ENCODE data around the gene BCL3. TPM values are rescaled to one million over a fixed set of nuclear protein-coding genes. Genes with fewer than 3 reads are reported as not detected.

BCL3 gene
- polyA plus RNA-seq, 1 donor (not counting 4 experiments of a cell fraction or from before 2014, with no cell fraction given): 1.1 TPM

DNA sequence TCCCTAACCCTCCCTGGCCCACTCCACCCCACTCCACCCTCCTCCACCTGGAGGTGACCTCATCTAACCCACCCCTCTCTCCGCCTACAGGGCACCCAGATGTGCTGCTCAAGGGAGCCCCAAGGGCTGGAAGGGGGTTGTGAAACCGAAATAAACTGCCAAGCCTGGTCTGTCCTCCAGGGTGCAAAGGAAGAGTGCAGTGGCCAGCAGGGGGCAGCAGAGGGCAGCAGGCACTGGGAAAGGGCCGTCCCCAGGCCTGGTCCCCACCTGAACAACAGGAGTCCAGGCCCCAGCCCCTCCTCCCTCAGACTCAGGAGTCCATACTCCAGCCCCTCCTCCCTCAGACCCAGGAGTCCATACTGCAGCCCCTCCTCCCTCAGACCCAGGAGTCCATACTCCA lies 52.0 kb downstream of the BCL3 start:
- H3K9me3 ChIP-seq (ENCODE audit: control insufficient read depth, low read depth, low read length): no peaks in the 10 kb centered on the region
- no peak overlapping the region for H3K4me3 ChIP-seq (ENCODE audit: control insufficient read depth in 2 of 3, extremely low read depth in 1 of 3, insufficient read depth in 2 of 3, low read depth in 1 of 3, low read length in 3 of 3)
- H3K9me1 ChIP-seq (ENCODE audit: control insufficient read depth, extremely low read depth, insufficient read depth, low read length): no peaks in the 10 kb centered on the region
- no peak overlapping the region for H2AFZ ChIP-seq (ENCODE audit: control insufficient read depth, low read length)
- no peak overlapping the region for H3K9ac ChIP-seq (ENCODE audit: control insufficient read depth, extremely low read depth, insufficient read depth, low read length)
- H3K27me3 ChIP-seq (ENCODE audit: control insufficient read depth, extremely low read depth, insufficient read depth, low read length): no peaks in the 10 kb centered on the region
- no peak for TF ChIP-seq EZH2 (IDR thresholded peaks at IDR 0.05; ENCODE audit: low read length)
- TF ChIP-seq, protein P1, sequence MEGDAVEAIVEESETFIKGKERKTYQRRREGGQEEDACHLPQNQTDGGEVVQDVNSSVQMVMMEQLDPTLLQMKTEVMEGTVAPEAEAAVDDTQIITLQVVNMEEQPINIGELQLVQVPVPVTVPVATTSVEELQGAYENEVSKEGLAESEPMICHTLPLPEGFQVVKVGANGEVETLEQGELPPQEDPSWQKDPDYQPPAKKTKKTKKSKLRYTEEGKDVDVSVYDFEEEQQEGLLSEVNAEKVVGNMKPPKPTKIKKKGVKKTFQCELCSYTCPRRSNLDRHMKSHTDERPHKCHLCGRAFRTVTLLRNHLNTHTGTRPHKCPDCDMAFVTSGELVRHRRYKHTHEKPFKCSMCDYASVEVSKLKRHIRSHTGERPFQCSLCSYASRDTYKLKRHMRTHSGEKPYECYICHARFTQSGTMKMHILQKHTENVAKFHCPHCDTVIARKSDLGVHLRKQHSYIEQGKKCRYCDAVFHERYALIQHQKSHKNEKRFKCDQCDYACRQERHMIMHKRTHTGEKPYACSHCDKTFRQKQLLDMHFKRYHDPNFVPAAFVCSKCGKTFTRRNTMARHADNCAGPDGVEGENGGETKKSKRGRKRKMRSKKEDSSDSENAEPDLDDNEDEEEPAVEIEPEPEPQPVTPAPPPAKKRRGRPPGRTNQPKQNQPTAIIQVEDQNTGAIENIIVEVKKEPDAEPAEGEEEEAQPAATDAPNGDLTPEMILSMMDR (optimal IDR thresholded peaks at IDR 0.05 in 1 of 3, IDR thresholded peaks at IDR 0.05 in 1 of 3, conservative IDR thresholded peaks at IDR 0.05 in 1 of 3; ENCODE audit: extremely low read depth in 1 of 3, insufficient read depth in 2 of 3, low read length in 3 of 3): peak; percentile 92 to 99 (median 93)
- dilution Hi-C loops (cut with MboI; ENCODE audit: extremely low pct_ligation_motif_present, low sequenced_read_pairs): no loop called here
- no peak for FAIRE-seq
- DNase-seq (ENCODE audit: low read depth, low spot score): no peak
- no peaks in the 10 kb centered on the region for H3K4me1 ChIP-seq (ENCODE audit: control insufficient read depth, extremely low read depth, insufficient read depth, low read length)
- no peak overlapping the region for H3K4me2 ChIP-seq (ENCODE audit: control insufficient read depth, extremely low read depth, insufficient read depth, low read depth, low read length)
- no peaks in the 10 kb centered on the region for H3K79me2 ChIP-seq (ENCODE audit: control insufficient read depth, insufficient read depth, low read length)
- no peak overlapping the region for H3K27ac ChIP-seq (ENCODE audit: control insufficient read depth, insufficient read depth, low read length)
- peaks cover 36 to 41% of the 10 kb centered on the region in 2 experiments for H3K36me3 ChIP-seq (ENCODE audit: control insufficient read depth in 2 of 2, extremely low read depth in 1 of 2, insufficient read depth in 2 of 2, low read length in 2 of 2)
- peaks cover 6% of the 10 kb centered on the region for H4K20me1 ChIP-seq (ENCODE audit: control insufficient read depth, extremely low read depth, insufficient read depth, low read length)

GRCh38 chr19:44803442-44804428 lies 55.2 kb downstream of the BCL3 start:
- Histone ChIP-seq H3K9me3 (ENCODE audit: control insufficient read depth, low read depth, low read length) (no peaks in the 10 kb centered on the region), H3K4me2 (ENCODE audit: control insufficient read depth, extremely low read depth, insufficient read depth, low read depth, low read length) (no peak overlapping the region), H3K9me1 (ENCODE audit: control insufficient read depth, extremely low read depth, insufficient read depth, low read length) (no peaks in the 10 kb centered on the region), H3K9ac (ENCODE audit: control insufficient read depth, extremely low read depth, insufficient read depth, low read length) (no peak overlapping the region), H2AFZ (ENCODE audit: control insufficient read depth, low read length) (no peak overlapping the region), H3K36me3 (ENCODE audit: control insufficient read depth in 2 of 2, extremely low read depth in 1 of 2, insufficient read depth in 2 of 2, low read length in 2 of 2) (peaks cover 21 to 22% of the 10 kb centered on the region in 2 experiments), H3K27me3 (ENCODE audit: control insufficient read depth, extremely low read depth, insufficient read depth, low read length) (no peaks in the 10 kb centered on the region), H3K4me1 (ENCODE audit: control insufficient read depth, extremely low read depth, insufficient read depth, low read length) (peaks cover 26% of the 10 kb centered on the region), H3K27ac (ENCODE audit: control insufficient read depth, insufficient read depth, low read length) (no peak overlapping the region), H4K20me1 (ENCODE audit: control insufficient read depth, extremely low read depth, insufficient read depth, low read length) (peaks cover 6% of the 10 kb centered on the region), H3K4me3 (ENCODE audit: control insufficient read depth in 2 of 3, extremely low read depth in 1 of 3, insufficient read depth in 2 of 3, low read depth in 1 of 3, low read length in 3 of 3) (no peak overlapping the region), H3K79me2 (ENCODE audit: control insufficient read depth, insufficient read depth, low read length) (no peaks in the 10 kb centered on the region)
- no peak for DNase-seq (ENCODE audit: low read depth, low spot score)
- dilution Hi-C loops (cut with MboI; ENCODE audit: extremely low pct_ligation_motif_present, low sequenced_read_pairs): no loop called here
- FAIRE-seq: no peak
- no peak for TF ChIP-seq EZH2 (IDR thresholded peaks at IDR 0.05; ENCODE audit: low read length)
- TF ChIP-seq, protein P1 (optimal IDR thresholded peaks at IDR 0.05 in 1 of 3, IDR thresholded peaks at IDR 0.05 in 1 of 3, conservative IDR thresholded peaks at IDR 0.05 in 1 of 3; ENCODE audit: extremely low read depth in 1 of 3, insufficient read depth in 2 of 3, low read length in 3 of 3): no peak
